Tibial nerve (tissue), 4 donors: ENCODE data around the gene TTLL13.

Source experiments
- CTCF ChIP-seq, 5 experiments: fragments of 200-600 bp in 3 of 5; fragments of 450-650 bp in 2 of 5; sonication (generic) in 3 of 5; IDR thresholded peaks; one replicate each; pipeline ENCODE4 v1.5.1; 2016 to 2019; ENCODE audit warnings: antibody characterized with exemption in 5 of 5, mild to moderate bottlenecking in 3 of 5, moderate library complexity in 2 of 5
- EP300 ChIP-seq, 2 donors: sonication (generic); formaldehyde crosslinking; IDR thresholded peaks; one replicate each; pipeline ENCODE4 v1.6.1; 2017; ENCODE audit warnings: antibody characterized with exemption in 2 of 2, mild to moderate bottlenecking in 1 of 2

DNA sequence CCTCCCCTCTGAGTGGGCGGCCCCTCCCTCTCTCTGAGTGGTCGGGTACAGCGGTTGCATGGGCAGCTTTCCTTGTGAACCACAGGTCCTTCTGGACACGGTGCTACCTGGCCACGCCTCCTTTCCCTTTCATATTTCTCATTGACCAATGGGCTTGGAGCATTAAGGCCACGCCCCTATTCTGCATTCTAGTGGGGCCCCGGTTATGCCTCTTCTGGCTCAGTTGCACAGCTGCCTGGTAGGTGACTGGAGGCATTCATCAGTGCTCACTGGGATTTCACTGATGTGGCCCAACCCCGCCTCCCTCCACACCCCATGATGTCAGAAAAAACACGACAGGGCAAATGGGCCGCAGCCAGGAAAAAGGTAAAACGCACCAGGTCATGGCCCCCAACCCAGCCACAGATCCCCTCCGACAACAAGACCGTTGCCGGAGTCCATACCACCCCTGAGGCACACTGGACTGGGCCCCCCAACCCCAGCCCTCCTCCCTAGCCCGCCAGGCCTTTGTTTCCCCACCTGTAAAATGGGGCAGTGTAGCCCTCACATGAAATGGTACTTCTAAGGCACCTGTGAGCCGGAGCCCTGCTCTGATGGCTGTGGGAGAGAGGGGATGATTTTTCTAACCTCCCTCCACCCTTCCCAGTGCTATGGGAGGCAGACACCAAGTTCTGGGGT, 42.5 kb downstream of the TTLL13 start:
- TF ChIP-seq CTCF (IDR thresholded peaks at IDR 0.05) (no peak), EP300 (IDR thresholded peaks at IDR 0.05) (no peak)
